ENCODE measurements around the gene PITPNC1.
A peak's percentile ranks its signal among the peaks of the same experiment; 100 is the strongest.
"Not testable (repeated sequence)": the region's sequence is repeated elsewhere in the genome, so short reads cannot be mapped to it uniquely, and the experiment has no call there.

PITPNC1 gene

GRCh38 chr17:67372751-67373150 is 4.3 kb upstream of the PITPNC1 start:
- DNase-seq, result no peak

GRCh38 chr17:67374329-67375053 is 2.6 kb upstream of the PITPNC1 start:
- peak; percentile 76 for DNase-seq

DNA sequence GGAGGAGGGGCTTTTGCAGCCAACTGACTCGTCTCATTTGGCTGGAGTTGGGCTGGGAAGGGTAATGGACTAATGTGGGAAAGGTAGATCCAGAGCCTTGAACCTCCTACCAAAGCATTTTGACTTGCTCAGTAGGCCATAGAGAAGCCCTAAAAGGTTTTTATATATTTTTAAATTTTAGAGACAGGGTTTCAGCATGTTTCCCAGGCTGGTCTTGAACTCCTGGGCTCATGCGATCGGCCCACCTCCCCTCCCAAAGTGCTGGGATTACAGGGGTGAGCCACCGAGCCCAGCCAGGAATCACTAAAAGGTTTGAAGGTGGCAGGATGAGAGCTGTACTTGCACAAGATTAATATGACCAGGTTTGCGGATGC is 2.0 kb upstream of the PITPNC1 start:
- no peak for DNase-seq

DNA sequence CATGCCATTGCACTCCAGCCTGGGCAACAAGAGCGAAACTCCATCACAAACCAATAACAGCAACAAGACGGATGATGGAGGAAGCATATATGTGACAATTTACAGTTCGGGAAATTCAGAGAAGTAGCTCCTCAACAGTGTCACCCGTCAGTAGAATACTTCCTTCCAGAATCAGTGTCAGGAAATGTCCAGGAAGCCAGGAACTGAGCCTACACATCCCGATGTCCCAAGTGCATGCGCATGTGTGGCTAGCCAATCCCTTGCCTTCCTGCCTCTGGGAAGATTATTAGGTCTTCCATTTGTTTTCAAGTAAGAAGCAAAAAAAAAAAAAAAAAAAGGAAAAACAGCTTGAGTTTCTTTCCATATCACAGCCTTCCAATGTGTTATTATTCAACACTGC is 1.4 kb upstream of the PITPNC1 start:
- DNase-seq, result no peak

- no peak for DNase-seq
Measured at GRCh38 chr17:67376415-67376736, 705 bp upstream of the PITPNC1 start.

- DNase-seq, result no peak
Measured at GRCh38 chr17:67377488-67378453, 690 bp downstream of the PITPNC1 start.

GRCh38 chr17:67378454-67379250 is 1.6 kb downstream of the PITPNC1 start:
- peak; percentile 51 for DNase-seq

- DNase-seq, result no peak
Measured at GRCh38 chr17:67379251-67379630, 2.2 kb downstream of the PITPNC1 start.

GRCh38 chr17:67381929-67382257 is 4.8 kb downstream of the PITPNC1 start:
- no peak for DNase-seq

DNA sequence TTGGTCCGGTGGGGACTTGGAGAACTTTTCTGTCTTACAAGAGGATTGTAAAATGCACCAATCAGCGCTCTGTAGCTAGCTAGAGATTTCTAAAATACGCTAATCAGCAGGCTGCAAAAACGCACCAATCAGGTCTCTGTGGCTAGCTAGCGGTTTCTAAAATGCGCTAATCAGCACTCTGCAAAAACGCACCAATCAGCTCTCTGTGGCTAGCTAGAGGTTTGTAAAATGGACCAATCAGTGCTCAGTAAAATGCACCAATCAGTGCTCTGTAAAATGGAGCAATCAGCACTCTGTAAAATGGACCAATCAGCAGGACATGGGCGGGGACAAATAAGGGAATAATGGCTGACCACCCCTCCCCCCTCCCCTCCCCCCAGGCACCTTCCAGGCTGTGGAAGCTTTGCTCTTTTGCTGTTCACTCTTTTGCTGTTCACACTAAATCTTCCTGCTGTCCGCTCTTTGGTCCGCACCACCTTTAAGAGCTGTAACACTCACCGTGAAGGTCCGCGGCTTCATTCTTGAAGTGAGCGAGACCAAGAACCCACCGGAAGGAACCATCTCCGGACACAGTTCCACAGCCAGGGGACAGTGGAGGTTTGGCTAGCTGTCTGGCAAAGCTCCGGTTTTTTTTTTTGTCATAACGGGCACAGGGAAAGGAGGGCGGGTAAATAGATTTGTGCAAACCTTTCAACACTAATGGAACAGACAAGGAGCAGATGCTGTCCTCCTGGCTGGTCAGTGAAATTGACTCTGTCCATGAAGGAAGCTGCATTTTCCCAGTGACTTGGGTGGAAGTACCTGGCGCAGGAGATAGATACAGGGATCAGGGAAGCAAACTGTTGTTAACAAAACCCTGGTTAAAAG is 8.3 kb downstream of the PITPNC1 start:
- DNase-seq, result no peak

- peak; percentile 16 for DNase-seq
Measured at GRCh38 chr17:67386965-67387551, 10.0 kb downstream of the PITPNC1 start.

DNA sequence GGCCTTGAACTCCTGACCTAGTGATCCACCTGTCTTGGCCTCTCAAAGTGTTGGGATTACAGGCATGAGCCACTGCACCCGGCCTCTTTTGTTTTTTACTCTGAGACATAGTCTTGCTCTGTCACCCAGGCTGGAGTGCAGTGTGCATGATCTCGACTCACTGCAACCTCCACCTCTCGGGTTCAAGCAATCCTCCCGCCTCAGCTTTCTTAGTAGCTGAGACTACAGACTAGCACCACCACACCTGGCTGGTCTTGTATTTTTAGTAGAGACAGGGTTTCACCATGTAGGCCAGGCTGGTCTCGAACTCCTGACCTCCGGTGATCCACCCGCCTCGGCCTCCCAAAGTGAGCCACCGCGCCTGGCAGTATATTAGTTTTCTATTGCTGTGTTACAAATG is 11.5 kb downstream of the PITPNC1 start:
- DNase-seq, result not testable (repeated sequence)

DNA sequence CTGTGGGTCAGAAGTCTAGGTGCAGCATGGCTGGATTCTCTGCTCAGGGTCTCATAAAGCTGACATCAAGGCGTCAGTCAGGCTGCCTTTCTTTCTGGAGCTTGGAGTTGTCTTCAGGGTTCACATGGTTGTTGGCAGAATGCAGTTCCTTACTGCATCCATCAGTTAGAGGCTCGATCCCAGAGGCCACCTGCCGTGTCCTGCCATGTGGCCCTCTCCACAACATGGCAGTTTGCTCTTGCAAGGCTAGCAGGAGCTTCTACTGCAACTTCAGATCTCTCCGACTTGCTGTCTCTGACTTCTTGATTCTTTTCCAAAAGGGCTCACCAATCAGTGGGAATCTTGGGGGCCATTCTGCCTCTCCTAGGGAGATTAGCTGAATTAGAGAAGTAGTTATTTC is 11.9 kb downstream of the PITPNC1 start:
- DNase-seq, result no peak

GRCh38 chr17:67390006-67390645 is 13.0 kb downstream of the PITPNC1 start:
- no peak for DNase-seq

DNA sequence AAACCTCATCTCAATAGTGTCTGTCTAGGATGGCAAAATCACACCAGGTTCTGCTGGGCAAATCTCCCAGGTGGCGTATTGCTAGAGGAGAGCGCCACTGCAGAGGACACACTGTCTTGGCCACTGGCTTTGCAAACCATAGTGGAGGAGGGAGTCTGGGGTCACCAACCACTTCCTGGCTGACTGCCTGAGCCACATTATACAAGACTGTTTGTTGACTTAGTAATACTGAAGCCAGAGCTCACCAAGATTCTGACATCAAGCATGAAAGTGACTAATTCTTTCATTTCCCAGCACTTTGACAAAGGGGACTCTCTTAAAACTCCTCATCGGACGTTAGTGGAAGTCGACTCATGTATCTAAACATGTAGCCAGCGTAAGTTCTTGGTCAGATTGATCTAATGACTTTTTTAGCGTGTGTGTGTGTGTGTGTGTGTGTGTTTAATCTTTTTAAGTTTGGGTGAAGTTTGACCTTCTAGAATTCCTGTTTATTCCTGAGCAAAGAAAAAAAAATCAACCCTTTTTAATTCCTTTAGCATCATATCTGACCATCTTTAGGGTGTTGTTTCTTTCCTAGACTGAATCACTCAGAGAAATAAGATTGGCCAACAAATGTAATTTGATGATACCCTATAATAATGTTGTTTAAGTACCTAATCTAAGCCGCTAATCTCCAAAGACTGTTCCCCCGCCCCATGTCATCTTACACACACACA is 13.7 kb downstream of the PITPNC1 start:
- no peak for DNase-seq

- DNase-seq, result no peak
Measured at GRCh38 chr17:67392111-67392510, 15.0 kb downstream of the PITPNC1 start.

GRCh38 chr17:67393809-67394397 is 16.8 kb downstream of the PITPNC1 start:
- DNase-seq, result no peak

DNA sequence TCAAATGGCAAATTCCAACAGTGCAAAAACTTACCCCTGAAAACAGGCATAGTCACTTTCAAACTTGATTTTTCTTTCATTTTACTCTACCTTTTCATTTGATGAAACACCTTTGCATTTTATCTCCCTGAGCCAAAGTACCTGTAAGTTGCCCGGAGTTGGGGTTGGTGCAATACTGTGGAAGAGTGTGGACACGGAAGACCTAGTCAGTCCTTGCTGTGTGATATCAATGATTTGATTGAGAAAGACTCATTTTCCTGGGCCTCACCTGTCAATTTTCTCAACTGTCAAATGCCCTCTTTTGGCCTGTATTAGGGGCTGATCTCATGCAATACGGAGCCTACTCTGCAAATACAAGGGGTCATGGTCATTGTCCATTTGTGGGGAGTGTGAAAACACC is 22.6 kb downstream of the PITPNC1 start:
- DNase-seq, result no peak

GRCh38 chr17:67400193-67400592 is 23.1 kb downstream of the PITPNC1 start:
- no peak for DNase-seq

GRCh38 chr17:67401106-67401505 is 24.0 kb downstream of the PITPNC1 start:
- no peak for DNase-seq

Data from NCI-H1694 (cell line).